GM18873 (cell line): ENCODE results near the gene RBCK1.
"Not testable (repeated sequence)": the region's sequence is repeated elsewhere in the genome, so short reads cannot be mapped to it uniquely, and the experiment has no call there.

ENCODE experiments used
- ATAC-seq: cut with Tn5 transposase; IDR thresholded peaks from one replicate; pipeline ENCODE4 v1.9.1; 2021; ENCODE audit warnings: mild to moderate bottlenecking, moderate library complexity, moderate number of reproducible peaks; ENCODE audit not compliant: unreplicated experiment, low FRiP score

Gene RBCK1

GRCh38 chr20:407953-408842 is at the start of gene RBCK1:
Gene RBCK1 (plus strand): TSS chr20:408299. CDS start chr20:408758, 459 bp downstream.
- ATAC-seq = peak; percentile 40

GRCh38 chr20:358891-359555 is 49.1 kb upstream of the RBCK1 start:
- no peak for ATAC-seq

GRCh38 chr20:361561-361960 is 46.5 kb upstream of the RBCK1 start:
- ATAC-seq = no peak

GRCh38 chr20:362271-363254 is 45.5 kb upstream of the RBCK1 start:
- ATAC-seq = no peak

- no peak for ATAC-seq
Measured at GRCh38 chr20:363319-364078, 44.6 kb upstream of the RBCK1 start.

- ATAC-seq = no peak
Measured at GRCh38 chr20:364905-365794, 42.9 kb upstream of the RBCK1 start.

GRCh38 chr20:366041-366718 is 41.9 kb upstream of the RBCK1 start:
- no peak for ATAC-seq

- ATAC-seq = no peak
Measured at GRCh38 chr20:366719-367485, 41.2 kb upstream of the RBCK1 start.

- ATAC-seq = no peak
Measured at GRCh38 chr20:367486-367887, 40.6 kb upstream of the RBCK1 start.

- ATAC-seq = no peak
Measured at GRCh38 chr20:368915-369314, 39.2 kb upstream of the RBCK1 start.

- ATAC-seq = no peak
Measured at GRCh38 chr20:370151-370600, 37.9 kb upstream of the RBCK1 start.

- ATAC-seq = no peak
Measured at GRCh38 chr20:370977-371754, 36.9 kb upstream of the RBCK1 start.

- ATAC-seq = no peak
Measured at GRCh38 chr20:371755-372542, 36.1 kb upstream of the RBCK1 start.

GRCh38 chr20:372543-373082 is 35.5 kb upstream of the RBCK1 start:
- ATAC-seq = not testable (repeated sequence)

GRCh38 chr20:373171-373890 is 34.8 kb upstream of the RBCK1 start:
- ATAC-seq = no peak
